ENCODE data around the gene PAM. TPM values are rescaled to one million over a fixed set of nuclear protein-coding genes. Genes with fewer than 3 reads are reported as not detected.
A peak's percentile ranks its signal among the peaks of the same experiment; 100 is the strongest.

PAM gene
- polyA plus RNA-seq, 1 donor from 2014 or later = 3.4 TPM

DNA sequence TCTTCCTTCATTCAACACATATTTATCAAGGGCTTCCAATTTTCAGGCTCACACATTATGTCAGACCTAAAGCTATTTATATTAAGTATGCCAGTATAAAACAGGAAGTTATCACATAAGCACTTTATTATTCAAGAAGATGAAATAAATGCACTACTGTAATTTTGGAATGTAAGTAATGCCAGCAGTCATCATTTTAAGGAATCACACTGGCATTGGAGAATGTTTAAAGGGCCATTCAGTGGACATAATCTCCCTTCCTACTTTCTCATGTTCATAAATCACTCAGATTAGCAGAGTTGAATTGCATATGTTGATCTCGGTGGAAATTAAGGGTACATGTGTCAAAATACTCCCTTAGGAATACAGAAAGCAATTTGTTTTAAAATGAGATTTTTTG, 200.4 kb downstream of the PAM start:
- Mint-ChIP-seq H3K27ac (no peak overlapping the region), H3K4me1 (no peaks in the 10 kb centered on the region), H3K9me3 (peaks cover 0 to 2% (median 0%) of the 10 kb centered on the region in 3 donors), H3K4me3 (no peak overlapping the region), H3K27me3 (no peaks in the 10 kb centered on the region), H3K36me3 (peaks cover 2% of the 10 kb centered on the region)

DNA sequence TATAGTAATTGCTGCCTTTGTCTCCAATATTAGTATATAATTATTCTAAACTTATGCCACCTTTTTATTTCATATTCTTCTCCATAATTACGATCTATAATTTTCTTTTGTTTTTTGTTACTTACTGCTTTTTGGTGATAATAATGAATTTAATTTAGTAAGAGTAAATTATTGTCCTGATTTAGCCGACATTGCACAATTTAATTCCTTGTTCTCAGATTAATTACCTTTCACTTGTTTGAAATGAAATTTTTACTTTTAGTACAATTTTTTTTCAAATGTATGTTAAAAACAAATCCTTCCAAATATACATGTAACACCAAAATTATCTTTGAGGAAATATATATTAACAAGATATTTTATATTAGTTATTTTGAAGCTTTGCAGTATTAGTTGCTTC, 201.5 kb downstream of the PAM start:
- Mint-ChIP-seq H3K27ac (no peak overlapping the region), H3K4me1 (no peaks in the 10 kb centered on the region), H3K9me3 (peaks cover 0 to 2% (median 0%) of the 10 kb centered on the region in 3 donors), H3K4me3 (no peak overlapping the region), H3K36me3 (peaks cover 2% of the 10 kb centered on the region), H3K27me3 (no peaks in the 10 kb centered on the region)

DNA sequence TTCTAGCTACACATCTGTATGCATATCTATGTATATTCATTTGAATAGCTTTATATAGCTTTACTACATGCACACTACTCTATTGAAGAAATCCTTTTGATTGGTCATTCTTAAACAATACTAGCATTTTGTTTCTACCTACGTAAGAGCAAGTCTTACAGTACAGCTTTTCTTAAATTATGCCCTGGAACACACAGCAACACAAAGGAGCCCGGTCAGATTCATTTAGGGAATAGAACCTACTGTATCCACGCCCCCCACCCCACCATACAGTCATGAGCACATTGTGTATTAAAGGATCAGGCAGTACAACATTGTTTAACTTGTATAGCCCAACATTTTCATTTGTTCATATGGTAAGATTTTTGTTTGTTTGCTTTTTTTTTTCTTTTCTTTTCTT, 202.0 kb downstream of the PAM start:
- Mint-ChIP-seq H3K4me3 (no peak overlapping the region), H3K27ac (no peak overlapping the region), H3K9me3 (peaks cover 0 to 2% (median 0%) of the 10 kb centered on the region in 3 donors), H3K27me3 (no peaks in the 10 kb centered on the region), H3K36me3 (peaks cover 4% of the 10 kb centered on the region), H3K4me1 (no peaks in the 10 kb centered on the region)

DNA sequence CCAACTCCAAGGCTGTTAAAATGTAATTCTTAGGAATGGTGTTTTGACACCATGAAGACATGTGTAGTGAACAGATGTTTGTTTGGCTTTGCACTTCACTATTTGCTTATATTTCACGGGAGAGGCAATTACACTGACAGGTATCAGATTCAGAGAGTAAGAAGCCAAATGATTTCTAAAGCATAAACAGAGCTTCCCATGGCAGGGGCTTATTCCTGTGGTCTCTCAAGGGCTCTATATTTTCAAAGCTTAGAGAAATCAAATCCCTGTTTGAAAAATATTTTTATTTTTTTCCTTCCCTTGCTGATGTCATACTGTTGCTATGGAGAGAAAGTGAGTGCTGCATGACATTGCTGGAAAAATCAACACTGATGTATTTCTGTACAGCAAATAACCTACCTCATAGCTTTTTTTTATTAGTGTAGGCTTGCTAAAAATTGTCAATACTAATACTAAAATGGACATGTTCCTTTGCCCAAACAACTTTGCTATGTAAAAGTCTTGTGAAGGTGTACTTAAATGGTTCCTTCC, 203.4 kb downstream of the PAM start:
- Mint-ChIP-seq H3K27ac (peak overlapping the region in 1 of 3 donors; percentile 10), H3K4me1 (no peaks in the 10 kb centered on the region), H3K27me3 (no peaks in the 10 kb centered on the region), H3K4me3 (no peak overlapping the region), H3K9me3 (no peaks in the 10 kb centered on the region), H3K36me3 (peaks cover 4% of the 10 kb centered on the region)

DNA sequence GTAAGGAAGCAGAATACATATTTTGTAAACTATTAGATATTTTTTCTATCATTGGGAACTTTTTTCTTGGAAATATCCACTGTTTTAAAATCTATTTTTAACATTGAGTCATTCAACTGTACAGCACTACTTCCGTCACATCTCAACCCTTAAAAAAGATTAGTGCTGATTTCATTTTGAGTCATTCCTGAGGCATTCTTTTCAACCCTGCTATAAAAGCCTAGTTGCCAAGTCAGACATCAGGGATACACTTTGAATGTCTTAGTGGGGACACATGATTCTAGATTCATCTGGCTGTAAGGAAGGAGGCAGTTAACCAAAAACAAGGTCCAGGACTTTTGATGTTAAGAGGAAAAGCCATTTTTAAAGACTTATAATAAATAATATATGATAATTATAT, 203.9 kb downstream of the PAM start:
- Mint-ChIP-seq H3K27ac (no peak overlapping the region), H3K27me3 (no peaks in the 10 kb centered on the region), H3K4me1 (no peaks in the 10 kb centered on the region), H3K4me3 (no peak overlapping the region), H3K9me3 (no peaks in the 10 kb centered on the region), H3K36me3 (peaks cover 4% of the 10 kb centered on the region)

DNA sequence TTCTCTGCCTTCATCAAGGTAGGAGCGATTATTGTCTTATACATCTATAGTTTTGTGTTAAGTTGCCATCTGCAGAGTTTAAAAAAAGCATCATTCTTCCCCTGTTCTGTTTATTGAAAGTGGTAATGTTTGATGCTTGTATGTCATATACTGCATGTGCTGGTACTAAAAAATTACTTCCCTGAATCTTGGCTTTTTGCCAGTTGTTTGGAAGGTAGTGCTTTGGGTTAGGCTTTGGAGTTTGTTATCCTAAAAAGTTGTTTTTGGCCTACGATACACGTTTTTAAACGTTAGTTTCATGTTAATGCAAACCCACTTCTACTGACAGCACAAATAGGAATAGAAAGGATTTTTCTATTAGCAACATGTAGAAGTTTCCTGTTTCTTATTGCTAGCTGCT, 206.6 kb downstream of the PAM start:
- H3K27me3 Mint-ChIP-seq = no peaks in the 10 kb centered on the region
- peaks cover 2% of the 10 kb centered on the region for H3K36me3 Mint-ChIP-seq
- no peak overlapping the region for H3K27ac Mint-ChIP-seq
- no peaks in the 10 kb centered on the region for H3K9me3 Mint-ChIP-seq
- no peaks in the 10 kb centered on the region for H3K4me1 Mint-ChIP-seq
- no peak overlapping the region for H3K4me3 Mint-ChIP-seq

DNA sequence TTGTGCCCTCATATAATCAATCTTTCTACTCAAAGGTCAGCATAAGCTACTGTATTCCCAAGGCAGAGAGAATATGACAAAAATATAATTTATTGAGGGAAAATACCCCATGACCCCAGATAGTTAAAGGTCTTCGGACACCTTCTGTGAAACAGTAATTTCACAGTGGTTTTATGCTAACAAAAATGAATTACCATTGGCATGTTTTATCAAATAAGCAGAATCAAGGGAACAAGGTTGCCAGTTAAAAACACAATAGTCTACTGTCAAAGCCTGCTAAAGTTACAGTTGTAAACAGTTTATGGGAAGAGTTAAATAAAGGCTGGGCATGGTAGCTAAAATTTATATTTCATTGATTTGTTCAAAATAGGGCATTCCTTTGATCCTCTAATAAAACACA, 210.5 kb downstream of the PAM start:
- peaks cover 0 to 2% (median 0%) of the 10 kb centered on the region in 3 donors for H3K9me3 Mint-ChIP-seq
- no peaks in the 10 kb centered on the region for H3K27me3 Mint-ChIP-seq
- H3K27ac Mint-ChIP-seq = no peak overlapping the region
- H3K36me3 Mint-ChIP-seq = peaks cover 2% of the 10 kb centered on the region
- no peaks in the 10 kb centered on the region for H3K4me1 Mint-ChIP-seq
- no peak overlapping the region for H3K4me3 Mint-ChIP-seq

DNA sequence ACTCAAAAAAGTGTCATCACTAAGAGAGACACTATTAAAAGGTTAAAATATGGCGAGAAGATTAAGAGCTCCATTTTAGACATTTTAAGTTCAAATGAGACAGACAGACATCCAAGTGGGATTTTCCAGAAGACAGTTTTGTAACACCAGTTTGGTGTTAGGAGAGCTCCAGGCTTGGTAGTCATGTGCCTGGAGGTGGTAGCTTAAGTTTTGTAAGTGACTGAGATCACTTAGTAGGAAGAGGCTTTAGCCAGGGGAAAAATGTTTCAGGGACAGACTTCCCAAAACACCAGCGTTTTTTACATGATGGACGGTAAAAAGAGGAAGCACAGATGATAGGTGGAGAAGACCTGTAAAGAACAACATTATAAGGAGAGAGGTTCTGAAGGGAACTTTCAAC, 214.5 kb downstream of the PAM start:
- no peaks in the 10 kb centered on the region for H3K4me1 Mint-ChIP-seq
- no peaks in the 10 kb centered on the region for H3K27me3 Mint-ChIP-seq
- peaks cover 2% of the 10 kb centered on the region for H3K36me3 Mint-ChIP-seq
- no peak overlapping the region for H3K27ac Mint-ChIP-seq
- H3K4me3 Mint-ChIP-seq = no peak overlapping the region
- peaks cover 0 to 2% (median 0%) of the 10 kb centered on the region in 3 donors for H3K9me3 Mint-ChIP-seq

DNA sequence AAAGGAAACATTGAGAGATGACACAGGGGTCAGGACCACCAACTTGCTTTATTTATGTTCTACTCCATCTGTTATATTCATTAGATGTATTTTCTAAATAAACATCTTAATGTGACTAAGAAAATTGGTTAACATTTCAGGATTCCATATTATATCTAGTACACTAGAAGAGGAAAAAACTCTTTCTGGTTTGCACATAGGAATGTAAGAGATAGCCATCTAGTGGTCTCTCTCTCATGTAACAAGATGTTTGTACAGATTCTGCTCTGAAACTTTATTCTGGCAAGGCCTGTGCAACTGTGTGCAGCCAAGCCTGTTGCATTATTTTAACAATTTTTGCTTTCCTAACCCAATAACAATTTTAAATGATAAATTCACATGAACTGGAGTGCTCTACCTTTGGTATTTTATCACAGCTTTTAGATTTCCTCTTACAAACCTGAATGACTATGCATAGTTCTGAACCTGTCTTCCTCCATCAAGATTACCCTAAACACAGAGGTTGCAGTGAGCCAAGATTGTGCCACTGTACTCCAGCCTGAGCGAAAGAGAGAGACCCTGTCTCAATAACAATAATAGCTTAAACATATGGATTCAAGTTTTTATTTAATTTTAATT, 216.7 kb downstream of the PAM start:
- Mint-ChIP-seq H3K4me1 (no peaks in the 10 kb centered on the region), H3K27me3 (no peaks in the 10 kb centered on the region), H3K36me3 (peaks cover 2% of the 10 kb centered on the region), H3K27ac (no peak overlapping the region), H3K4me3 (no peak overlapping the region), H3K9me3 (peaks cover 0 to 2% (median 0%) of the 10 kb centered on the region in 3 donors)

DNA sequence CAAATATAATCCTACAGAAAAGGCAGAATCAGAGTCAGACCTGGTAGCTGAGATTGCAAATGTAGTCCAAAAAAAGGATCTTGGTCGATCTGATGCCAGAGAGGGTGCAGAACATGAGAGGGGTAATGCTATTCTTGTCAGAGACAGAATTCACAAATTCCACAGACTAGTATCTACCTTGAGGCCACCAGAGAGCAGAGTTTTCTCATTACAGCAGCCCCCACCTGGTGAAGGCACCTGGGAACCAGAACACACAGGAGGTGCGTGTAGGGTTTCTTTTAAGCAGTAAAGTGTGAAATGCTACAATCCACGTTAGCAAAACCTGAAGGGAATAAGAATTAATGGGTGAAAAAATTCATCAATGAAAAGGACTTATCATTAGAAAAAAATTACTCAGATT, 219.1 kb downstream of the PAM start:
- no peaks in the 10 kb centered on the region for H3K27me3 Mint-ChIP-seq
- no peaks in the 10 kb centered on the region for H3K4me1 Mint-ChIP-seq
- H3K4me3 Mint-ChIP-seq = no peak overlapping the region
- no peaks in the 10 kb centered on the region for H3K9me3 Mint-ChIP-seq
- H3K27ac Mint-ChIP-seq = no peak overlapping the region
- H3K36me3 Mint-ChIP-seq = peaks cover 2% of the 10 kb centered on the region

DNA sequence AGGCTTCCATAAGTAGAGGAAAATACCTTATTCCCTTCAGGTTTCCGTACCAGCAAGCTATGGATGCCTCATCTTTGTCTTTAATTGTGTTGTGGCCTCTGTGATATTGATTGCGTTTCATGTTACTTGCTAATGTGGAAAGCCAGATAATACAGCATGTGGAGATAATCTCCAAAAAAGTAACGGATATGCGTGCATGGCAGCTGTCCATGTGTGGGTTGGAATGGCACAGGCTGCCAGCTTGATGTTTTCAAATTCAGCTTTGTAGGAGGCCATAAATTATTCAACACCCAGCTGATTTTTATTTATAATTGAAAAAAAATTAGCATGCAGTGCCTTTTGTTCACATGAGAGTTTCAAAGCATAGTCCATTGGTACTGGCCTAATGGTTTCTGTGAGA, 219.9 kb downstream of the PAM start:
- no peaks in the 10 kb centered on the region for H3K4me1 Mint-ChIP-seq
- no peak overlapping the region for H3K27ac Mint-ChIP-seq
- no peaks in the 10 kb centered on the region for H3K27me3 Mint-ChIP-seq
- no peak overlapping the region for H3K4me3 Mint-ChIP-seq
- H3K36me3 Mint-ChIP-seq = peaks cover 2% of the 10 kb centered on the region
- H3K9me3 Mint-ChIP-seq = no peaks in the 10 kb centered on the region

DNA sequence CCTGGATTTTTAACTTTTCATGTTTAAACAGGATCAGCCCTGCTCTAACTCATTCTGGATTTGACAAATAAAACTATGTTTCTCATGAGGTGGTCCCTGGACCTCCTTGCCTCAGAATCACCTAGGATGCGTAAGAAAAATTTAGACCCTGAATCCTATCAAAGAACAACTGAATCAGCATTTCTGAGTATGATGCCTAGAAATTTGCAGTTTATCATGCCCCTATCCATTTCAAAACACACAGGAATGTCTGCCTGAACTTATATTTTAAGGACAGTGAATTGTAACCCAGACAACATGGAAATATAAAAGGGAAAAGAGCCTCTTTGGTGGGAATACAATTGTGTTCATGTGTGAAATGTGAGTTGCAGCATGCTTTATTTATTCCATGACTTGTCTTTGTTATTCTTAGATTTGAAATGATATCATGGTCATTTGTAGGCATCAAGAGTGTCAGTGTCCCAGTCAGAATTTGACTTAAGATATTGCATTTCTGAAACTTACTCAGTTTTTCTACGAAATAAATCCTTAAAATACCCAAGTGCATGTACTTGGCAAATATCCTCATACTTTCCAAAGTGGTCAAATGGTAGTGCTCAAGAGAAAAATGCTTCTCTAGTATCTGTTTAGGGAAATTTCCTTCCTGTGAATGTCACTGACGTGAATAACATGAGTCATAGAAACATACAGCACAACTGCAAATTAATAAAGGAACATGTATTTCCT, 220.5 kb downstream of the PAM start:
- Mint-ChIP-seq H3K4me1 (no peaks in the 10 kb centered on the region), H3K27ac (no peak overlapping the region), H3K36me3 (peaks cover 2% of the 10 kb centered on the region), H3K27me3 (no peaks in the 10 kb centered on the region), H3K9me3 (no peaks in the 10 kb centered on the region), H3K4me3 (no peak overlapping the region)

DNA sequence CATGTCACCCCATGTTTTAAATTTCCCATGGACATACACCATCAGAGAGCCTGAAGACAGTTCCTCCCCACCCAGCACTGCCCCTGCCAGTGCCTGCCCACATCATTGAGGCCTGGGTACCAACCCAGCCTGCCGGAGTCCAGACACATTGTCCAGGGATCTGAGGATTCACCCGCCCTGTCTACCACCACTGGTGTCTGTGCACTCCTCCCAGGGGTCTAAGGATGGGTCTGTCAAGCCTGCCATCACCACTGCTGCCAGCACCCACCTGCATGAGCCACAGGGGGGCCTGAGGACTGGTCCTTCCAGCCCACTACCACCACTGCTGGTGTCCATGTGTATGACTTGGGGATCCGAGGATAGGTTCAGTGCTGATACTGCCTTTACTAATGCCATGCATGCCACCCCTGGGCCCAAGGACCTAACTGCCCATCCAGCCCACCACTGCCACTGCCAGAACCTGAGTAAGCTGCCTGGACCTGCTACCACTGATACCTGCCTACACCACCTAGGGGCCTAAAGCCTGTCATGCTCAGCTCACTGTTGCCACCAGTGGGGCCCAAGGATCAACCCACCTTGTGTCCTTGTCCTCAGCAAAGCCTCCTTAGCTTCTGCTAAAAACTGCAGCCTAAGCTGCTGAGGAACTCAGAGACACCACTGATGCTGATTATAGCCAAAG, 227.0 kb downstream of the PAM start:
- Mint-ChIP-seq H3K36me3 (peaks cover 2% of the 10 kb centered on the region), H3K4me1 (no peaks in the 10 kb centered on the region), H3K4me3 (no peak overlapping the region), H3K27me3 (no peaks in the 10 kb centered on the region), H3K9me3 (peaks cover 6 to 17% (median 6%) of the 10 kb centered on the region in 3 donors), H3K27ac (no peak overlapping the region)

DNA sequence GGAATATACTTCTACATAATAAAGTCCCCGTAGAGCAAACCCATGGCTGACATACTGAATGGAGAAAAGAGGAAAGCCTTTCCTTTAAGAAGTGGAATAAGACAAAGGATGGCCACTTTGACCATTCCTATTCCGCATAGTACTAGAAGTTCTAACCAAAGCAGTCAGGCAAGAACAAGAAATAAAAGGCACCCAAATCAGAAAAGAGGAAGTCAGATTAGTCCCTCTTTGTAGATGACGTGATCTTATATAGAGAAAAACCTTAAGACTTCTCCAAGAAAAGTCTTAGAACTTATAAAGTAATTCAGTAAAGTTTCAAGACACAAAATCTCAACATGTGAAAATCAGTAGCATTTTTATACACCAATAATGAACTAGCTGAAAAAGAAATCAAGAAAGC, 231.0 kb downstream of the PAM start:
- H3K4me1 Mint-ChIP-seq = no peaks in the 10 kb centered on the region
- peaks cover 2% of the 10 kb centered on the region for H3K36me3 Mint-ChIP-seq
- peaks cover 5 to 17% (median 6%) of the 10 kb centered on the region in 3 donors for H3K9me3 Mint-ChIP-seq
- no peaks in the 10 kb centered on the region for H3K27me3 Mint-ChIP-seq
- no peak overlapping the region for H3K27ac Mint-ChIP-seq
- H3K4me3 Mint-ChIP-seq = no peak overlapping the region

DNA sequence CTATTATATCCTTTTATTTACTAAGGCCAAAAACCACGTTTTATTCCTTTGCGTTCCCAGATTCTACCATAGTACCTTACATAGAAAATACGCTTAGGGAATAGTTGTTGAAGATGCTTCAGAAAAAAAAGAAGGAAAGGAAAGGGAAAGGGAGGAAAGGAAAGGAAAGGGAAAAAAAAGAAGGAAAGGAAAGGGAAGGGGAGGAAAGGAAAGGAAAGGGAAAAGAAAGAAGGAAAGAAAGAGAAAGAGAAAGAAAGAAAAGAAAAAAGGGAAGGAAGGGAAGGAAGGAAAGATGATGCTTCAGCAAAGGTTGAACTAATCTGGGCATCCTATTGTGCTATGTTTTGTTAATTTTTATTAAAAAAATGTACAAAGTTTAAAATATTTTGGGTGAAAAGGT, 233.4 kb downstream of the PAM start:
- Mint-ChIP-seq H3K4me1 (no peaks in the 10 kb centered on the region), H3K4me3 (no peak overlapping the region), H3K9me3 (peaks cover 0 to 10% (median 5%) of the 10 kb centered on the region in 3 donors), H3K27me3 (no peaks in the 10 kb centered on the region), H3K27ac (no peak overlapping the region), H3K36me3 (peaks cover 2% of the 10 kb centered on the region)

Data from IgD-negative memory B cell (primary cell).